ENCODE results near the gene SP4.

The SP4 gene

DNA sequence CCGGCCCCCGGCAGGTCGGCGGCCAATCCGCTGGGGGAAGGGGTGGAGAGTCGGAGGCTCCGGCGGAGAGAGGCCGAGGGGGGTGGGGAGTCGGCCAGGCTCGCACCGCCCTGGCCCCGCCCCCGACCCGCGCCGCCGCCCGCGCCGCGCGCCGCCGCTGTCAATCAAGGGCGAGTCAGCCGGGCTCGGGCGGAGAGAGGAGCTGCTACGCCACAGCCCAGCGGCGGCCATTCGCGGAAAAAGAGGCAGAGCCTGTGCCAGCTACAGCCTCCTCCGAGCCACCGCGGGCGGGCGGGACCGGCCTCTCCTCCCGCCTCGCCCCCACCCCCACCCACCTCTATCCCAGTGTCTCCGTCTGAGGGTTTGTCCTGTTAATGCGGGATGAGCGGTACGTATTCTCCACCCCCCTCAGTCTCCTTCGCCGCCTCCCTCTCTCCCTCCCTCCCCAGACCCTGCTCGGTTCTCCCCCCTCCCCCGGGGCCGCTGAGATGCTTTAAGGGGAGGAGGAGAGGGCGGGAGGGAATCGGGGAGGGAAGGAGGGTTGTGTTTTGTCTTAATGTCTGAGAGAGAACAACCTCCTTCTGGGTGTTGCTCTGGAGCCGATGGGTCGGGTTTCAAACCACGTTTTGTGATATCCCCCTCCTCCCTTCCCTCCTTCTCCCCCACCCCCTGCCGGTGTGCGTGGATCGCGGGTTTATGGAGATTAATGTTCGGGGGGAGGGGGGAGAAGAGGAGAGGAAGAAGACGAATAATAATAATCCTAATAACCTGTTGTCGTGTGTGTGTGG lies at the start of gene SP4:
Gene SP4 (plus strand): TSS at position 213 of the 788 bp plus-strand sequence. CDS start 169 bp downstream, at position 382.
- DNase-seq, result peak; percentile 84 to 96 (median 90)

GRCh38 chr7:21383227-21384220 lies 44.4 kb upstream of the SP4 start:
- DNase-seq, result no peak

DNA sequence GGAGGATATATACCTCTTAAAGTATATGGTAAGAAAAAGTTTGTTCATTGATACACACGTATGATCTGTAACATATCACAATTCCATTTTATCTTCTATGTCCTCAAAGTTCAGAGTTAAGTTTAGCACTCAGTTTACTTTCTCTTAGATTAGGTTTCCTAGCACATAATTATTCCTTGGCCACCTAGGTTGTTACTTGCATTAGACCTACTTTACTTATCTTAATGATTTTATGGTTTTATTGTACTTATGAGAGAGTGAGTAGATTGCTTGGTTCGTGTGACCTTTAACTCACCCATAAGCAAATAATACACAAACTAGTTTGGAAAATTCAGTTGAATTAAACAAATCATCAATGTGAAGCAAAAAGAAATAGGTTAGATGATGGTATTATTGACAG lies 33.9 kb upstream of the SP4 start:
- DNase-seq, result no peak

- no peak for DNase-seq
Observed at GRCh38 chr7:21401944-21402343, 25.9 kb upstream of the SP4 start.

DNA sequence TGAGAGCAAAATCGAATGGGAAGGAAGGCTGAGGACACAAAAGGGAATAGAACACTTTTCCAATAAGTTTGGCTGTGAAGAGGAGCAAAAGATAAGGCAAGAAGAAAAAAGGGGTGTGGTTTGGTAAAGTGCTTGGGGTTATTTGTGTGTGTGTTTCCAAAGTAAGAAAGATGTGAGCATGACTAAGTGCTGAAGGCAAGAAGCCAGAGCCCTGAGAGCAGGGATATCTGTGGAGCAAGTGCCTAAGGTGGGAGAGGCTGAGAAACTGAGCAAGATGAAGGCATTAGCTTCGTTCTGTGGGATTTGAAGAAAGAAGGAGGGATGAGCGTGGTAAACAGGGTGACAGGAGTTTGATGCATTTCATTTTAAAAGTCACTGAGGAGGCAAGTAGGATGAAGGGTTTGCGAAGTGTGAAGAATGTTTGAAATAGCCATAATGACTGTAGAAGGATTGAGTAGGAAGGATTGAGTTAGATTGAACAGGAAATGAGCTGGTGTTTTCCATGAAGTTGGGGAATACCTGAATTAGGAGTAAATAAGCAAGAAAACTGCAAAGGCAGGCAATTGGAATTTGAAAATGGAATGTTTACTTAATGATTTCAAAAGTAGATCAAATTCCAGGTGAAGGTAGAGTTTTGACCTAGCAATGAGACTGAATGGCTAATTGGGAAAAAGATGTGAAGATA lies 19.9 kb upstream of the SP4 start:
- DNase-seq, result no peak

- DNase-seq, result no peak
Observed at GRCh38 chr7:21408481-21408820, 19.4 kb upstream of the SP4 start.

DNA sequence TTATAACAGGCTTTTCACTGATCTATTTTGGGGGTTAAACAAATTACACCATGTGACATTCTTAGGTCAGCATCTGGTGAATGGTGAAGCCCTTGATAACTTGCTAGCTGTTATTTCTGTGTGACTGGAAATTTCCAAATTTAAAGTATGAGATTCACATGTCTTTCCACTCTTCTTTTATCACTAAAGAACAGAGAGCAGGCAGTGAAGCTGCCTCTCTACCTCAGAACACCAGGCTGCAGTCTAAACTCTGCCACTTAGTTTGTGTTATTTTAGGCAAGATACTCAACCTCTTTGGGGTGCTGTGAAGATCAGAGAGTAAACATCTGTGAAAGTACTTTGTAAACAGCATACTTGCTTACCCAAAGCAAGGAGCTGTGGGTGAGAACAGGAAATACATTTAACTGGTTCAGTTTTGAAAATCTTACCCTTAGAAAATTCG lies 15.5 kb upstream of the SP4 start:
- no peak for DNase-seq

DNA sequence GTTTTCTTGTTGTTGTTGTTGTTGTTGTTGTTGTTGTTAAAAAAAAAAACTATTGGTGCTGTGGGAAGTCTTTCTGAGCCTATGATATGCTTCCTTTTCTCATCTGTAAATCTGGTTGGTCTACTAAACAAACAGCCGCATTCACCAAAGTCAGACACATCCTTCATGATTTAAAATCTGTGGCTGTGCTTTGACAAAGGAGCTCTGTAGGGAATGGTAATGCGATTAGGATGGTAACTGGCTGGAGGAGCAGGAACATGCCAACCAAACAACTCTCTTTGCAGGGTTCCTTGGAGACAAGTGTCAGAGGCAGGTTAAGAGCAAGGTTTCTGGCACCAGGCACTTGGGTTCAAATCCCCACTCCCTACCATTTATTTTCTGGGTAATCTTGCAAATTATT lies 14.9 kb upstream of the SP4 start:
- DNase-seq, result no peak

DNA sequence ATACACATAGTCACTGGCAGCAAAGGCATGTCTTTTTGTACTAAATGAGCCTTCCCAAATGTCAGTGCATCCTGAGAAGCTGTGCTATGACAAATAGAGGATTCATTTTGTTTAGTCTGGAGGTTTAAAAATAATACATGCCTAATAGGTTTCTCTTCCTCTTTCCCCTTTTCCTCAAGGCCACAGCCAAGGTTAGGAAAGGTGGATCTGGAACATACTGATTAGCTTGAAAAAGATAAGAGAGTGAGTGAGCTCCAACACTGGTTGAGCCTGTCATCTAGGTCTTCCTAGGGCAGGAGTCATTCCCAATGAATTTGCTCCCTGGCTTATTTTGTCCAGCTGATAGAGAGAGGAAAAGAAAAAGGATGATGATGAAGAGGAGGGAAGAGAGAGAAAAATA lies 14.4 kb upstream of the SP4 start:
- DNase-seq, result no peak

- DNase-seq, result no peak
Observed at GRCh38 chr7:21414795-21415393, 13.0 kb upstream of the SP4 start.

DNA sequence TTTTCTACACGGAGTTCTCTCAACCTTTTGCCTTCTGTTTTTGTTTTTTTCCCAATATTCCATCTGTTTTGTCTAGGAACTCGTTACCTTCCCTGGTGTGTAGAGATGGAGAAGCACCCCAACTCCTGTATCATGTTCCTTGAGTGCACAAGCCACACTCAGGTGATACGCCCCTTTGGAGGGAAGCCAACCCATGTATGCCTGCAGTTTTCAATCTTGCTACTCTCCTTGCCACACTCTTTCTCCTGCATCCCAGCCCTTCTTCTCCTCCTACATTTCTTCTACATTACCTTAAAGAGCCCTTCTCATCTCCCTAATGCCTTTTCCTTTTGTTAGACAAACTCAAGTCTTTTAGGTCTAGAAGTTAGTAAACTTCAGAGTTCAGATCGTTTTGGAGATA lies 10.2 kb upstream of the SP4 start:
- DNase-seq, result no peak

DNA sequence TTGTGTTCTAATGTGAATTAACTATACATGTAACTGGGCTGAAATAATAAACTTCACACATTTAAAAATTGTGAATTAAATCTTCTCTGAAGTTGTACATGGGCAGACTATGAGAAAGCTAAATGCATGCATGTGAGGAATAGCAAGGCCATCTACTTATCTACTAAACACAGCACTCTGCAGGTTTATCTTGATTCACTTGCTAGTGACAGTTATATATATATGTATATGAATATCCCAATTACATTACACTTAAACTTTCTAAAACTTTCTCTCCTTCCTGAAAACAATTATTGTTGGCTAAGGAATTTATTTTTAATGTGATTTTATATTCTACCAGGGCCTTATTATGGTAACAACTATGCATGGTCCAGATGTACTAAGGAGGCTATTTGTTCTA lies 5.1 kb upstream of the SP4 start:
- no peak for DNase-seq

GRCh38 chr7:21425290-21425689 lies 2.6 kb upstream of the SP4 start:
- no peak for DNase-seq

DNA sequence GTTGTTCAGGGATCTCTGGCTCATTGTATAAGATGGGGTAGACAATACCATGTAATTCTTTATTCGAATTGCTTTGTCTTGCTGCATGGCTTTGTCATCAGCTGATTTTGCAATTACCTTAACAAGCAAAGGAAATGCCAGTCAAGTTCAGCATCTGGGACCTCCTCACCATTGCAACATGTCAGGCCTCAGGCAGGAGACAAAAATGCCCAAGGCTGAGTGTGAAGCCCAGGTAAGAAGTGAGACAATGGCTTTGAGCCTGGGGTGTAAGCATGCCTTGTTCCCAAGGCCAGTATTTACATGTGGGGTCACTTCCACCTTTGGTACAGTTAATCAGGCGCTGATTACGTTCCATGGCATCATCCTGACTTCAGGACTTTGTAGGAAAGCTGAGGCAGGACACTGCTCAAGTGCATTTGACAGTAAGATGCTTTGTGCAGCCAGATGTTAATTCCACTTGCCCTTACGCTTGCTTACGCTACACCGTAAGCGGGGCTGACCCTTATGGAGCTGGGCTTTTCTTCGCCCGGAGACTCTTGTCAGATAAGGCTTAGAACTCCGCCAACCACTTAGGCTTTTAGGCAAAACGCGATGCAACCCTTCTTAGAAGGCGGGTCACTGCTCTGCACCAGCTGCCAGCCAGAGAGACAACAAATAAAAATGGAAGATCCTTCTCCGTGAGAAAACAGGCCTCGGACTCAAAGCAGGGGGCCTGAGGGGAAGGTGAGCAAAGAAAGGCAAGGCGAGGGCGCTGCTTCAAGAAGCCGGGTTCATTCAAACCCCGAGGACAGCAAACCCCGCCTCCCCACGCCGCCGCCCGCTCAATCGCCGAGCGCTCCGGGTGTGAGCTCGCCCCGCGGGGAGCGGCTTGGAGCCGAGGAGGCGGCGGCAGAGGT lies 1.3 kb upstream of the SP4 start:
- no peak for DNase-seq

- DNase-seq, result peak; percentile 98 to 99 (median 98)
Observed at GRCh38 chr7:21427182-21427870, 557 bp upstream of the SP4 start.

GRCh38 chr7:21428659-21428941 lies 717 bp downstream of the SP4 start:
- no peak for DNase-seq

DNA sequence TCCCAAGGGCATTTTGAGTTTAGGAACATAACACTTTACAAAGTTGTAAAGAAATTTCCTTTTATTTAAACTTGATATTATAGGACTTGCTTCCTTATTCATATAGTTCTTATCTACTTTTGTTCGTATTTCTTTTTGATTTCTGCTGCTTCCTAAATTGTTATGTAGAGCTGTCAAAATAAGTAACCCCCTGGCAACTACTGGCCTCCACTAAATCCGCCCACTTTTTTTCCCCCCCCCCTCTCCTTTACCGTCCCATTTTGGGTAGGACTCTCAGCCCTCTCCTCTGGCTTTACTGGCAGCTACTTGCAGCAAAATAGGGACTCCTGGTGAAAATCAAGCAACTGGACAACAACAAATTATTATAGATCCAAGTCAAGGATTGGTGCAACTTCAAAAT lies 1.1 kb downstream of the SP4 start:
- DNase-seq, result no peak

- DNase-seq, result no peak
Observed at GRCh38 chr7:21429786-21430574, 2.1 kb downstream of the SP4 start.

GRCh38 chr7:21430575-21430954 lies 2.7 kb downstream of the SP4 start:
- DNase-seq, result no peak

- no peak for DNase-seq
Observed at GRCh38 chr7:21443149-21443841, 15.4 kb downstream of the SP4 start.

Measured in activated naive CD4-positive, alpha-beta T cell (primary cell).